Panc1 (cell line): ENCODE measurements around the gene CYBA. TPM values are rescaled to one million over a fixed set of nuclear protein-coding genes. Genes with fewer than 3 reads are reported as not detected.

ENCODE experiments used
- ATAC-seq: fragments of 200-7000 bp; cut with Tn5 transposase; 2 replicates; pipeline ENCODE4 v1.9.1; 2020; ENCODE audit warnings: mild to moderate bottlenecking, moderate library complexity
- BruUV-seq: library from RNA; stranded (reverse); fragments of 400-500 nt; replicated peaks from 2 replicates; lab custom pipeline; 2021; lab: Mats Ljungman, UMichigan
- CTCF ChIA-PET: fragments of 300-600 bp; sonication (Branson Sonifier 250); formaldehyde crosslinking; loops from one replicate; lab custom pipeline; 2022; ENCODE audit warnings: antibody characterized with exemption; lab: Charles Lee
- POLR2A ChIA-PET: fragments of 300-600 bp; sonication (Branson Sonifier 250); formaldehyde crosslinking; loops from one replicate; lab custom pipeline; 2022; ENCODE audit warnings: antibody characterized with exemption; lab: Charles Lee
- DNase-seq: peaks from one replicate; pipeline ENCODE4 v3.0.0-alpha.2; 2010; ENCODE audit warnings: low read depth, low spot score
- H3K27ac ChIP-seq: 2 replicates; pipeline ENCODE4 v1.5.1; 2011; ENCODE audit warnings: mild to moderate bottlenecking, low read length, inconsistent platforms
- H3K27me3 ChIP-seq: fragments of 200-500 bp; sonication (Bioruptor generic); 2 replicates; pipeline ENCODE4 v1.6.0; 2014; ENCODE audit warnings: low read length, inconsistent platforms; ENCODE audit not compliant: control insufficient read depth, insufficient read depth
- H3K36me3 ChIP-seq: fragments of 200-500 bp; sonication (Bioruptor generic); 2 replicates; pipeline ENCODE4 v1.5.1; 2014; ENCODE audit warnings: inconsistent platforms, mild to moderate bottlenecking, low read length, moderate library complexity; ENCODE audit not compliant: control insufficient read depth, insufficient read depth
- H3K4me1 ChIP-seq: 2 replicates; pipeline ENCODE4 v1.5.1; 2011; ENCODE audit warnings: inconsistent platforms, mild to moderate bottlenecking, low read length, moderate library complexity; ENCODE audit not compliant: control insufficient read depth, insufficient read depth
- H3K4me3 ChIP-seq, 2 experiments: 2 replicates each; pipeline ENCODE4 v1.5.1; 2011 to 2012; ENCODE audit warnings: low read depth in 2 of 2, low read length in 2 of 2, mild to moderate bottlenecking in 2 of 2, inconsistent platforms in 1 of 2, moderate library complexity in 1 of 2
- H3K9me3 ChIP-seq: fragments of 200-500 bp; sonication (Bioruptor generic); 2 replicates; pipeline ENCODE4 v1.5.1; 2014; ENCODE audit warnings: low read depth, mild to moderate bottlenecking, inconsistent platforms, low read length, moderate library complexity; ENCODE audit not compliant: control insufficient read depth, insufficient read depth
- CTCF ChIP-seq: fragments of 450-650 bp; IDR thresholded peaks from 2 replicates; pipeline ENCODE4 v1.5.1; 2017; ENCODE audit warnings: mild to moderate bottlenecking
- POLR2AphosphoS5 ChIP-seq: IDR thresholded peaks from 2 replicates; pipeline ENCODE4 v1.6.1; 2012; ENCODE audit warnings: mild to moderate bottlenecking, low read depth, low read length, moderate library complexity
- REST ChIP-seq, 2 experiments: IDR thresholded peaks; 2 replicates each; pipeline ENCODE4 v1.6.1; 2011 to 2012; ENCODE audit warnings: low read depth in 2 of 2, control low read depth in 1 of 2, low read length in 1 of 2, mild to moderate bottlenecking in 1 of 2, moderate library complexity in 1 of 2; ENCODE audit not compliant: insufficient read depth in 1 of 2
- SIN3A ChIP-seq: IDR thresholded peaks from 2 replicates; pipeline ENCODE4 v1.6.1; 2012; ENCODE audit warnings: low read depth, mild to moderate bottlenecking, low read length, moderate library complexity, borderline replicate concordance; ENCODE audit not compliant: insufficient read depth
- TCF7L2 ChIP-seq: IDR thresholded peaks from 2 replicates; pipeline ENCODE4 v1.6.1; 2011; ENCODE audit warnings: mild to moderate bottlenecking, low read depth, low read length, inconsistent platforms
- in situ Hi-C: cut with HindIII; loops from 2 replicates; pipeline ENCODE4 v1.10.0; 2016; ENCODE audit warnings: low sequenced_read_pairs, low pct_unique_long_range_greater_than_20kb
- intact Hi-C: fragments of 100-400 bp; cut with micrococcal nuclease; formaldehyde crosslinking; loops from one replicate; pipeline ENCODE4 v1.10.0; 2022; ENCODE audit not compliant: unreplicated experiment
- total RNA-seq: library from RNA; stranded (reverse); gene quantifications from one replicate; pipeline ENCODE4 v1.2.1, GENCODE V29; 2021; ENCODE audit not compliant: unreplicated experiment

The CYBA gene
- total RNA-seq, 1 experiment from 2014 or later = 233 TPM

GRCh38 chr16:88606148-88606757, 44.6 kb downstream of the CYBA start:
- BruUV-seq = no TSS peak
- intact Hi-C loops = no loop called here
- H3K36me3 ChIP-seq = no peaks in the 10 kb centered on the region; the same call in 1 of the 2 replicates
- H3K4me3 ChIP-seq = no peak overlapping the region
- no peaks in the 10 kb centered on the region for H3K4me1 ChIP-seq
- in situ Hi-C loops = no loop called here
- H3K27ac ChIP-seq = no peak overlapping the region
- TF ChIP-seq CTCF = no peak
- TF ChIP-seq POLR2AphosphoS5 = no peak
- TF ChIP-seq TCF7L2 = no peak
- no peak for TF ChIP-seq SIN3A
- TF ChIP-seq REST (IDR thresholded peaks at IDR 0.05; ENCODE audit: insufficient read depth in 1 of 2, low read depth in 2 of 2, low read length in 1 of 2) = no peak
- no peaks in the 10 kb centered on the region for H3K27me3 ChIP-seq
- POLR2A ChIA-PET = no interaction called here
- ATAC-seq (no peak), DNase-seq (no peak)
- no peaks in the 10 kb centered on the region for H3K9me3 ChIP-seq
- CTCF ChIA-PET = no interaction called here

- ChIA-PET CTCF (no interaction called here), POLR2A (no interaction called here)
- Histone ChIP-seq H3K27ac (no peak overlapping the region), H3K9me3 (no peaks in the 10 kb centered on the region), H3K36me3 (no peaks in the 10 kb centered on the region; the same call in 1 of the 2 replicates), H3K27me3 (no peaks in the 10 kb centered on the region), H3K4me1 (no peaks in the 10 kb centered on the region), H3K4me3 (no peak overlapping the region)
- in situ Hi-C loops (no loop called here), intact Hi-C loops (no loop called here)
- no peak for ATAC-seq
- DNase-seq = no peak
- TF ChIP-seq REST (IDR thresholded peaks at IDR 0.05; ENCODE audit: insufficient read depth in 1 of 2, low read depth in 2 of 2, low read length in 1 of 2) (no peak), POLR2AphosphoS5 (no peak), TCF7L2 (no peak), SIN3A (no peak), CTCF (no peak)
- BruUV-seq = no TSS peak
Observed at GRCh38 chr16:88605186-88606147, 45.4 kb downstream of the CYBA start.
